ENCODE measurements around the gene GIGYF1.
"Not testable (repeated sequence)": the region's sequence is repeated elsewhere in the genome, so short reads cannot be mapped to it uniquely, and the experiment has no call there.

The GIGYF1 gene

DNA sequence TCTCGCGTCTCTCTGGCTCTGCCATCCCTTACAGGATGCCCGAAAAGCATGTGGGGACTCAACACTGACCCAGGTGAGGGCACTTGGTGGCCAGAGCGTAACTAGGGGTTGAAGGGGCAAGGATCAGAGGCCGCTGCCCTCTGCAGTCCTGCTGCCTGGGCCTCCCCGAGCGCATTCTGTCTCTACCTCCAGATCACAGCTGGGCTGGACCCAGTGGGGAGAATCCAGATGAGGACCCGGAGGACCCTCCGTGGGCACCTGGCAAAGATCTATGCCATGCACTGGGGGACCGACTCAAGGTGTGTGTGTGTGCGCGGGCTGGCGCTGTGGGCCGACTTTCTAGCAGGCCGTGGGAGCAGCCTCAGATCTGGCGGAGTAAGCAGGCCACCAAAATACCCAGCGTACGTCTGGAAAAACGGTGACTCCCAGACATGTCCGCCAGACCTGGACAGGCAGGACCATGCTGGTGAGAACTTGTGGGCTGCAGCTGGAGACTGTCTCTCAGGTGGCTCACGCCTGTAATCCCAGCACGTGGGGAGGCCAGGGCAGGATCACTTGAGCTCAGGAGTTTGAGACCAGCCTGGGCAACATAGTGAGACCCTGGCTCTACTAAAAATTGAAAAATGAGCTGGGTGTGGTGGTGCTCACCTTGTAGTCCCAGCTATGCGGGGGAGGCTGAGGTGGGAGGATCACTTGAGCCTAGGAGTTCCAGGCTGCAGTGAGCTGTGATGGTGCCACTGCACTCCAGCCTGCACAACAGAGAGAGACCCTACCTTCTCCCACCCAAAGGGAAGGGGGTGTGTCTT is 17.3 kb downstream of the GIGYF1 start:
- in situ Hi-C loops (cut with MboI; ENCODE audit: low pct_unique_long_range_greater_than_20kb, low sequenced_read_pairs), result no loop called here
- no peak for DNase-seq

DNA sequence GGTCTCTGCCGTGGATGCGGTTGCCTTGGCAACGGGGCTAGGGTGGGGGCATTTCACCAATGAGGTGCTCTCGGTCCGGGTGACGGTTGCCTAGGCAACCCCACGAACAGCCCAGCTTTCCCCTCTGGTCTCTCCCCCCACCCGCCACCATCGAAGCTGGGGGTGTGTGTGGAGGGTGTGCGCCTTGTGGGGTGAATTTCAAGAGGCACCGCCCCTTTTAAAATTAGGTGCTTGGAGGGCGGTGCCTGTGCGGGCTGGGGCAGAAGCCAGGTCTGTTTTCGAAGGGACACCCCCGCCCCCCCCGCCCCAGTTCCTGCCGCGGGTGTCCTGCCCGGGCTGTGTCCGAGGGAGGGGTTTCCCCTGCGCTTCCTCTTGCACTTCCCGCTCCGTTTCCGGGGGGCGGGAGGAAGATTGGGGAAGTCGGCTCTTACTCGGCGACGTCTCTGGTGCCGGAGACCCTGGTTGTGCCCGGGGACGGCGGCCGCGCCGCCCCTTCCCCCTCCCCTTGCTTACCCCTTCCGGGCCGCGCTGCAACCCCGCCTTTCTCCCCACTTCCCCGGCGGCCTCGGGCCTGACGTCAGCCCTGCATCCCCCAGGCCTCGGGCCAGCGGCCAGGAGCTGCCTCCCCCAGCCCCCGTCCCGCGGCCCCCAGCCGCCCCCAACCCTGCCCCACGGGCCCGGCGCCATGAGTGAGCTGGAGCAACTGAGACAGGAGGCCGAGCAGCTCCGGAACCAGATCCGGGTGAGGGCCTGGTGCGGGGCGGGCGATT is 18.3 kb downstream of the GIGYF1 start:
- DNase-seq, result peak; percentile 64
- in situ Hi-C loops (cut with MboI; ENCODE audit: low pct_unique_long_range_greater_than_20kb, low sequenced_read_pairs), result no loop called here

DNA sequence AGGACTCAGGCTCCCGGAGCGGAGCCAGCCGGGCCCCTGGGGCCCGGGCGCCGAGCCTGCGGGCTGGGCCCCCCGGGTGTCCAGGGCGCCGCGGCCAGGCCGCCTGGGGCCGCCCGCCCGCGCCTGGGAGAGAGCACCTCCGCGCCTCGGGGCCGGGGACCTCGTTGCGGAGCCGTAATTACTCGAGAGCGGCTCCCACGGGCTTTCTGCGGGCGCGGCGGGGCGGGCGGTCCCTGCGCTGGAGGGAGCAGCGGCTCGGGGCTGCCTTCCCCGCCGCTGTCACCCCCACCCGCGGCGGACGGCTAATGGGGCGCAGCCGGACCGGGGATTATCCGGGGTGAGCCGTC is 19.0 kb downstream of the GIGYF1 start:
- DNase-seq, result no peak
- in situ Hi-C loops (cut with MboI; ENCODE audit: low pct_unique_long_range_greater_than_20kb, low sequenced_read_pairs), result no loop called here

DNA sequence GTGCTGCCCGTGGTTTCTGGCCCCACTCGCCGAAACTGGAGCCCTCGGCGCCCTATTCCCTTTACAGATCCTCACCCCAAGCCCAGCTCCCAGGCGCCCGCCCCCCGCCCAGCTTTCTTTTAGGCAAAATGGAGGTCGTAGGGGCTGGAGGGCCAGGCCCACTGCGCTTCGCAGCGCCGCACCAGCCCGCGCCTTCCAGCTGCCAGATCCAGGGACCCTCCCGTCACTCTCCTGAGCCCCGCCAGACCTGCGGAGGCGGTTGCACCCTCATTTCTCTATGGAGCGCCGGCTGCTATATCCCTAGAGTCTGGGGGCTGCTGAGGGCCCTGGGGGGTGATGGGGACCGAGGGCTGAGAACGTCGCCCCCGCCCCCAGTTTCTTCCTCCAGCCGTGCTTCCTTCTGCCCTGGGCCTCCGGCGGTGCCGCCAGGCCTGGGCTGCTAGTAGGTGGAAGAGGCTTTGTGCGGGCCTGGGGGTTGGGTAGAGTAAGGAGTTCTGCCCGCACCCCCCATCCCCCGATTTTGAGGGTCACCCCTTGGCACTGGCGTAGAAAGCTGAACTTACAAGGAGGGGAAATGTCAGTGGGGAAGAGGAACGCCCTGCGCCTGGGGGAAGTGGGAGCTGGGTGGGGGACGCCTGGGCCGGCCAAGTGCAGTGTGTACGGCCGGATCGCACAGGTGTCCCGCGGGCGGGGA is 19.5 kb downstream of the GIGYF1 start:
- no peak for DNase-seq
- in situ Hi-C loops (cut with MboI; ENCODE audit: low pct_unique_long_range_greater_than_20kb, low sequenced_read_pairs), result no loop called here

DNA sequence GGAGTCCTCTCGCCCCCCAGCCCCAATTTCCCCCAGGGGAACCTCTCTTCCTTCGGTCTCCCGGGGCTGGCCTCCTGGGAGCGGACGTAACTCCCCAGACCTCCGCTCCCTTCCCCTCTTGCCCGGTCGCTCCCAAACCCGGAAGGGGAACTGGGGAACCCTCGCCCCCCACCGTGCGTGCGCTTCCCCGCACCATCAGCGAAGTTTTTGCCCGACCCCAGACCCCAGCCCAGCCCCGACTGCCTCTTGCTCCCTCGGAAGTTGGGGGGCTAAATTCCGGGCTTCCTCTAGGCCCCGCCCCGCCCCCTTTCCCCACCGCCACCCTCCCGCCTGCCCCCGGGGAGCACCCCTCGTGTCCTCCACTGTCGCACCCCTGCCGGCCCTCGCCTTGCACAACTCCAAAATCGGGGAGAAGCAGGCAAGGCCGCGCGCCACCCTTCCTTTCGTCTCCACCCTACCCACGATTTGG is 20.1 kb downstream of the GIGYF1 start:
- peak; percentile 51 for DNase-seq
- in situ Hi-C loops (cut with MboI; ENCODE audit: low pct_unique_long_range_greater_than_20kb, low sequenced_read_pairs), result no loop called here

DNA sequence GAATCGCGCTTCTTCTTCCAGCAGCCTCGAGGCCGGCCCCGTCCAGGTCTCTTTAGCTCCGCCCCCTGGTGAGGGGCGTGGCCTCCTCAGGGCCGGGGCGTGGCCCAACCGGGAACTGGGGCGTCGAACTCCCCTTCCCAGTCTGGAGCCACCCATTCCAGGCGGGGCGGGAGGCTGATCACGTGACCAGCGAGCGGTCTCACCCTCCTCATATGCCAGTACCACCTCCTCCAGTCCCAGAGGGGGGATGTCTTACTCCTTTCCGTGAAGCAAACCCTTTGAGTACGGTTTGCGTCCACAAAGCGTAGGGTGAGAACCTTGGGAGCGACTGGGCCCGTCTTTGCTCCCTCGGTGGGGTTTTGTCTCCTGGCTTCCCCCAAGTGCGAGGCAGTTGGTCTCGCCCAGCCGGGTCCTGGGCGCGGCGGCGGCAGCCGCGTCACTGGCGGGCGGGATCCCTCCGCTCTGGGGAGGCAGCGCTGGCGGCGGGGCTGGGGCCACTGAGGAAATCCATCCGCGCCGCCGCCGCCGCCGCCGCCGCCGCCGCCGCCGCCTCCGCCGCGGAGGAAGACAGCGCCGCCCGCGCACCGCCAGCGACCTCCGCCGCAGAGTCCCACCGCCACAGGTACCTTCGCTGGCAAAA is 20.6 kb downstream of the GIGYF1 start, which contains the start of gene GNB2:
GNB2 (plus strand) TSS at position 439 of the 640 bp plus-strand sequence. CDS start 2,526 bp downstream, outside the sequence.
- in situ Hi-C loops (cut with MboI; ENCODE audit: low pct_unique_long_range_greater_than_20kb, low sequenced_read_pairs), result no loop called here
- peak; percentile 100 for DNase-seq

DNA sequence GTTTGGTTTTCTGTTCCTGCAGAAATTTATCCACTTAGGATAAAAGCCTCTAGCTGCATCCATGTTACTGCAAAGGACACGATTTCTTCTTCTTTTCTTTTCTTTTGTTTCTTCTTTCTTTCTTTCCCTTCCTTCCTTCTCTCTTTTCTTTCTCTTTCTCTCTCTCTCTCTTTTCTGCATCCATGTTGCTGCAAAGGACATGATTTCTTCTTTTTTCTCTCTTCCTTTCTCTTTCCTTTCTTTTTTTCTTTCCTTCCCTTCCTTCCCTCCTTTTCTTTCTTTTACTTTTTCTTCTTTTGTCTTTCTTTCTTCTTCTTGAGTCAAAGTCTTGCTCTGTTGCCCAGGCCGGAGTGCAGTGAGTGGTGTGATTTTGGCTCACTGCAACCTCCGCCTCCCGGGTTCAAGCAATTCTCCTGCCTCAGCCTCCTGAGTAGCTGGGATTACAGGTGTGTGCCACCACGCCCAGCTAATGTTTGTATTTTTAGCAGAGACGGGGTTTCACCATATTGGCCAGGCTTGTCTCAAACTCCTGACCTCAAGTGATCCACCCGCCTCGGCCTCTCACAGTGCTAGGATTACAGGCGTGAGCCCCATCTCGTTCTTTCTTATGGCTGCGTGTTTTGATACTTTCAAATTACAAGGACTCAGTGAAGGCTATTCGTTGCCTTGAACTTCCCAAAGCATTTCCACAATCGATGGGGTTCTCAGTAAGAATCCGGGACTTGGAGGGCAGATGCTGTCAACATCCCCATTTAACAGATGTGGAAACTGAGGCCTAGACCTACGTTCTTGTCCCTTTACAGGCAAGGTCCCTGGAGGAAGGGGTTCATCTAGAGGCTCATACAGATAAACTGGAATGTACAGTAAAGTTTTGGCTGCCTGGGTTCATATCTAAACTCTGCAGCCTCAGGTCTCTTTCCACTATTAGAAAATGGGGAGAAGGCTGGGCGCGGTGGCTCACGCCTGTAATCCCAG is 22.4 kb downstream of the GIGYF1 start:
- no peak for DNase-seq
- in situ Hi-C loops (cut with MboI; ENCODE audit: low pct_unique_long_range_greater_than_20kb, low sequenced_read_pairs), result no loop called here

DNA sequence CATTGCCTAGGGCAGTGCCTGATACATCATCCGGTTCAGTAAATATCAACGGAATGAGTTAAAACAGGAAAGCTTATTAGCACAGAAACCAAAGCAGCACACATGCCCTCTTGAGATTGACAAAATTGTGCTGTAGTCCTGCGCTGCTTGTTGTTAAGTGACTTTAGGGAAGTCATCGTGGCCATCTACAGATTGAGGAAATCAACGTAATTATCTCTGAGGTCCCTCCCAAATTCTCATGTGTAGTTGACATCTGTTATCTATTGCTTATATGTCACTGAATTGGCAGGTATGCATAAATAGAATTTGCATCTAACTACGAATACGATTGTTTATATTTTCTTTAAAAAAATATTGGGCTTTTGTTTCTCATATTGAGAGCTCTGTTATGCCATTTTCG is 24.0 kb downstream of the GIGYF1 start:
- peak; percentile 51 for DNase-seq
- in situ Hi-C loops (cut with MboI; ENCODE audit: low pct_unique_long_range_greater_than_20kb, low sequenced_read_pairs), result no loop called here

DNA sequence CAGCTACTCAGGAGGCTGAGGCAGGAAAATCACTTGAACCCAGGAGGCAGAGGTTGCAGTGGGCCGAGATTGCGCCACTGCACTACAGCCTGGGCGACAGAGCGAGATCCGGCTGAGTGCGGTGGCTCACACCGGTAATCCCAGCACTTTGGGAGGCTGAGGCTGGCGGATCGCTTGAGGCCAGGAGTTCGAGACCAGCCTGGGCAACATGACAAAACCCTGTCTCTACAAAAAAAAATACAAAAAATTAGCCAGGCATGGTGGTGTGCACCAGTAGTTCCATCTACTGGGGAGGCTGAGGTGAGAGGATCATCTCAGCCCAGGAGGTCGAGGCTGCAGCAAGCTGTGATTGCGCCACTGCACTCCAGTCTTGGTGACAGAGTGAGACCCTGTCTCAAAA is 24.9 kb downstream of the GIGYF1 start:
- in situ Hi-C loops (cut with MboI; ENCODE audit: low pct_unique_long_range_greater_than_20kb, low sequenced_read_pairs), result not testable (repeated sequence)

DNA sequence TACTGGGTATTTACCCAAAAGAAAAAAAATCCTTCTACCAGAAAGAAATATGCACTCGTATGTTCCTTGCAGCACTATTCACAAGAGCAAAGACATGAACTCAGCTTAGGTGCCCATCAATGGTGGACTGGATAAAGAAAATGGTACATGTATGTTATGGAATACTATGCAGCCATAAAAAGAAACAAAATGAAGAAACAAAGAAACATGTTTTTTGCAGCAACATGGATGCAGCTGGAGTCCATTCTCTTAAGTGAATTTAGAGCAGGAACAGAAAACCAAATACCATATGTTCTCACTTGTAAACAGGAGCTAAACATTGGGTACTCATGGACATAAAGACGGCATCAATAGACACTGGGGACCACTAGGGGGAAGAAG is 26.0 kb downstream of the GIGYF1 start:
- DNase-seq, result no peak
- in situ Hi-C loops (cut with MboI; ENCODE audit: low pct_unique_long_range_greater_than_20kb, low sequenced_read_pairs), result no loop called here

More for the DNA sequence above, 24.9 kb downstream of the GIGYF1 start:
- not testable (repeated sequence) for DNase-seq

DNA sequence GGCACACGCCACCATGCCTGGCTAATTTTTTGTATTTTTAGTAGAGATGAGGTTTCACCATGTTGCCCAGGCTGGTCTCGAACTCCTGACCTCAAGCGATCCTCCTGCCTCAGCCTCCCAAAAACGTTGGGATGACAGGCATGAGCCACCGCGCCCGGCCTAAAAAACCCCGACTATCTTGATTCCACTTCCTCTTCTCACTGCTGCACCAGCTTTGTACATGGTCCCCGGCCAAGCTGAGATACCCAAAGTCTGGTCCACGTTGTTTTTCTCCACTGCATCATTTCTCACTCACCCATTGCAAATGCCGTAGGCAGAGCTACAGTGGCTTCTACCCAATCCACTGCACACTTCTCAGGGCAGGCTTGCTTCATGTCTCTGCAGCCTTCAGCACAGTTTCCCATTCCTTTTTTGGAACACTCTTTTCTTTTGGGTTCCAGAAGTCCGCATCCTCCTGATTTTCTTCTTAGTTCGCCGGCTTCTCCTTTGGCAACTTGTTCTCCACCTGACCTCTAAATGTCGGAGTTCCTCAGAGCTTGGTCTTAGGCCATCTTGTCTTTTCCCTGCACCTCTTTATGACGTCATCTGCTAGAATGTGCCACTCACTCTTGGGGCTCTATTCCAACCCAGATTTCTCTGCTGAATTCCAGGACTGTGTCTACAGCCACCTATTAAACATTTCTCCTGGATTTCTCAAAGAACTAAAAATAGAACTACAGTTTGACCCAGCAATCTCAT is 26.6 kb downstream of the GIGYF1 start:
- DNase-seq, result no peak
- in situ Hi-C loops (cut with MboI; ENCODE audit: low pct_unique_long_range_greater_than_20kb, low sequenced_read_pairs), result no loop called here

DNA sequence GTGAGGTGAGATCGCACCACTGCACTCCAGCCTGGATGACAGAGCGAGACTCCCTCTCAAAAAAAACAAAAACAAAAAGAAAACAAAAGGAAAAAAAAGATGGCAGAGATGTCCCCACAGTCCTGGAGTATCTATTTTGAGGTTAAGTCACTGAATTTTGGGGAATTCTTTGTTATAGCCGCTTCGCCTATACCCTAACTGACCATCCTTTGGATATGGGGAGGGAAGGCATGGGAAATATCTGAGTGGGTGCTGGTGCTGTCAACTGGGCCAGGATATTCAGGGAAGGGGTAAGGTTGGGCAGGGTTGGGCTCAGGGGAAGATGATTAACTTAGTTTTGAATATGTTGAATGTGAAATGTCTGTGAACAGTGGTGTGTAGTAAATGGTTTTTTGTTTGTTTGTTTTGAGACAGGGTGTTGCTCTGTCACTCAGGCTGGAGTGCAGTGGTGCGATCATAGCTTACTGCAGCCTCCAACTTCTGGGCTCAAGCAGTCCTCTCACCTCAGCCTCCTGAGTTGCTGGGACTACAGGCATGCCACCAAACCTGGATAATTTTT is 28.8 kb downstream of the GIGYF1 start:
- in situ Hi-C loops (cut with MboI; ENCODE audit: low pct_unique_long_range_greater_than_20kb, low sequenced_read_pairs), result no loop called here
- no peak for DNase-seq

DNA sequence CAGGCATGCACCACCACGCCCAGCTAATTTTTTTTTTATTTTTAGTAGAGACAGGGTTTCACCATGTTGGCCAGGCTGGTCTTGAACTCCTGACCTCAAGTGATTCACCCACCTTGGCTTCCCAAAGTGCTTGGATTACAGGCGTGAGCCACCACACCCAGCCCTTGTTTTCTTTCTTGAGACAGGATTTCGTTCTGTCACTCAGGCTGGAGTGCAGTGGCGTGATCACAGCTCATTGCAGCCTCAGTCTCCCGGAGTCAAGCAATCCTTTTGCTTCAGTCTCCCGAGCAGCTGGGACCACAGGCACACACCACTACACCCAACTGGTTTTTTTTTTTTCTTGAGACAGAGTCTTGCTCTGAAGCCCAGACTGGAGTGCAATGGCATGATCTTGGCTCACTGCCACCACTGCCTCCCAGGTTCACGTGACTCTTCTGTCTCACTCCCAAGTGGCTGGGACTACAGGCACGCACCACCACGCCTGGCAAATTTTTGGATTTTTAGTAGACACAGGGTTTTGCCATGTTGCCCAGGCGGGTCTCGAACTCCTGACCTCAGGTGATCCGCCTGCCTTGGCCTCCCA is 31.8 kb downstream of the GIGYF1 start:
- DNase-seq; in situ Hi-C loops (cut with MboI; ENCODE audit: low pct_unique_long_range_greater_than_20kb, low sequenced_read_pairs): not testable (repeated sequence)

DNA sequence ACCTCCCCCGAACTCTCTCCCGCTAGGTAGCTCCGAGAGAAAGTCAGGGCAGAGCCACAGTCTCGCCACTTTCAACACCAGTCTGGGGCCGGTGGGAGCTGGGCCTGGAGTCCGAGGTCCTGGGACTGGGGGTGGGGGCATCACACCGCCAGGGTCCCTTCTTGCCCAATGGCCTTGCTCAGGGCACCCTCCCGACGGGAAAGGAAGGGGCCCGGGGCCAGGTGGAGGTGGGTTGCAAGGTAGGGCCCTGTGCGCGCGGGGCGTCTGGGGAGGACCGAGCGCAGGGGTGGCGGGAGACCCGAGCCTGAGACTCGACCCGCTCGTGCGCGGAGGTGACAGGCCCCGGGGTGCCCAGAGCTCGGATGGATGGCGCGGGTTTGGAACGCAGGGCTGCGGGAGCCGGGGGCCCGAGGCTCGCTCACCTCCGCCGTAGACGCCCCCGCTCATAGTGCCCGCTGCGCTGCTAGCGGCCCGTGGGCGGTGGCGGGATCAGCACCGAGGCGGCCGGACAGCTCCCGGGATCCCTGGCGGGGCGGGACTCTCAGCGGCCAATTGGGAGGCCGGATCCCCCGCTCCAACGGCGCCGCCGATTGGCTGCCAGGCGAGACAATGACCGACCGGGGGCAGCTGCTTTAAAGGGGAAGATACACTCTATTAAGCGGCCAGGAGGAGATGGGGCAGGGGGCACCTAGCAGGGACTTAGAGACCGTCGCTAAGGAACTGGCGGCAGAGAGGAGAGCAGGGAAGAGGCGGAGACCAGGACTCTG is 38.0 kb downstream of the GIGYF1 start, which contains the start of gene ACTL6B:
ACTL6B (minus strand) TSS at position 541 of the 767 bp plus-strand sequence; CDS start at position 447, 94 bp downstream.
- in situ Hi-C loops (cut with MboI; ENCODE audit: low pct_unique_long_range_greater_than_20kb, low sequenced_read_pairs), result no loop called here
- DNase-seq, result peak; percentile 74

DNA sequence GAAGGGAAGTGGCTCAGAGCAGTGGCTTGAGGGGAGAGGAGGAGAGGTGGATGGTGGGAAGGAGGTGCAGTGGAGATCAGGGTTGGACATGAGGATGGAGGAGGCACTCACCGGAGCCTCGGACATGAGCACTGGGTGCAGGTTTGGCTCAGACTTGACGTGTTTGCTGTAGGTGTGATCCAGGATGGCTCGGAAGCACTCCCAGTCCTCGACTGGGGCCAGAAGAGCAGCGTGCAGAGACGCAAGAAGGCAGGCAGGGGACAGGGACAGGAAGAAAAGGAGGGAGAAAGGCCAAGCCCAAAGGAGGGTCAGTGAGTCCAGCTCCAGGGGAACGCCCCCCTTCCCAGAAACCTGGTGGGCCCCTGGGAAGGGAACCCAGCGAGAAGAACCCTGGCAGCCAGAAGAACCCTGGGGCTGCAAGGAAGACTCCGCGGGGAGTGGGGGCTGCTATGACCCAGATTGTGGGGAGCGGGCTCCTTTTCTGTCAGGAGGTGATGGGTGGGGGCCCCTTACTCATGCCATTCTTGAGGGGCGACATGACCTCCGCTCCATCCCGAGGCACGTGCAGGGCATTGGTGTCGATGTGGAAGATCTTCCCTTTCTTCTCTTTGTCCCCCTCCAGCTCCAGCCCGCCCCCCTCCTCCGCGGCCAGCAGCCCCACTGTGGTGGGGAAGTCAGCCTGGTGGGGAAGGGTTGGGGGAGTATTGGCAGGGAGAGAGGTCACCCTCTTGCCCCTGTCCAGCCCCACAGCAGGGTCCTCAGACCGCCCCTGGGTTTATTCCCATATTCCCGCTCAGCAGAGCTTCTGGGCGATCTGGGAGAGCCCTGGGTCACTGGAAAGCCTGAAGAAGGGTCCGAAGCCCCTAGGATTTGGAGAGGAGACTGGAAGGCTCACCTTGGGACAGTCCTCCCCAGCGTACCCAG is 38.9 kb downstream of the GIGYF1 start:
- in situ Hi-C loops (cut with MboI; ENCODE audit: low pct_unique_long_range_greater_than_20kb, low sequenced_read_pairs), result no loop called here
- DNase-seq, result no peak

All from KBM-7 (cell line).